Fibroblast of peridontal ligament (primary cell): ENCODE data around the gene NIFK.
A peak's percentile ranks its signal among the peaks of the same experiment; 100 is the strongest.
"Not testable (repeated sequence)": the region's sequence is repeated elsewhere in the genome, so short reads cannot be mapped to it uniquely, and the experiment has no call there.

ENCODE experiments used
- DNase-seq: peaks from one replicate; pipeline ENCODE4 v3.0.0-alpha.2; 2010; ENCODE audit errors: extremely low read depth

Gene NIFK

DNA sequence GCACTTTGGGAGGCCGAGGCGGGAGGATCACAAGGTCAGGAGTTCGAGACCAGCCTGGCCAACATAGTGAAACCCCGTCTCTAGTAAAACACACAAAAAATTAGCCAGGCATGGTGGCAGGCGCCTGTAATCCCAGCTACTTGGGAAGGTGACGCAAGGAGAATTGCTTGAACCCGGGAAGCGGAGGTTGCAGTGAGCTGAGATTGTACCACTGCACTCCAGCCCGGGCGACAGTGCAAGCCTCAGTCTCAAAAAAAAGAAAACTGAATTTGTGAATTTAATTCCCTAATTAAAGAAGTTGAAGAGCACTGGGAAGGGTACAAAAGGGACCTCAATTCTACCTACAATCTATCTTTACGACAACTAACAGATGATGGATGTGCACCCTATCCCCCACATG lies 2.1 kb downstream of the NIFK start:
- not testable (repeated sequence) for DNase-seq

GRCh38 chr2:121731366-121731765 lies 5.3 kb downstream of the NIFK start:
- no peak for DNase-seq

- DNase-seq: no peak
Measured at GRCh38 chr2:121727950-121728349, 8.7 kb downstream of the NIFK start.

- DNase-seq: no peak
Measured at GRCh38 chr2:121727332-121727731, 9.3 kb downstream of the NIFK start.

- no peak for DNase-seq
Measured at GRCh38 chr2:121723316-121723715, 13.4 kb downstream of the NIFK start.

DNA sequence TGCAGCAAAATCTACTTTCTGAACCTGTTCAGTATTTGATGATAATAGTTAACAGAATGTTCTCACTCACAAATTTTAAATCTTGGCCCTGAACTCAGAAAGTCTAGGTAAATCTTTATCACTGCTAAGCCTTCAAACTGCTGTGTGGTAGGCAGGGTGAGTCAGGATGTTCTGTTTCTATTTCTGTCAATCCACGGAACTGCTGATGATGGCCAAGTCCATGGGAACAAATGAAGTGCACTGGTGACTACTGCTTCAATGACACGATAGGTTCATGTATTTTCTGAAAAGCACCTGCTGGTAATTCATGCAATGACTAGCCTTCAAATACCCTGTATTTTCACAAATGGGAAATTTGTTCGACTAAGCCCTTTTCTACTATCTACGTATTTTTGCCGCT lies 14.2 kb downstream of the NIFK start:
- DNase-seq: peak; percentile 37

DNA sequence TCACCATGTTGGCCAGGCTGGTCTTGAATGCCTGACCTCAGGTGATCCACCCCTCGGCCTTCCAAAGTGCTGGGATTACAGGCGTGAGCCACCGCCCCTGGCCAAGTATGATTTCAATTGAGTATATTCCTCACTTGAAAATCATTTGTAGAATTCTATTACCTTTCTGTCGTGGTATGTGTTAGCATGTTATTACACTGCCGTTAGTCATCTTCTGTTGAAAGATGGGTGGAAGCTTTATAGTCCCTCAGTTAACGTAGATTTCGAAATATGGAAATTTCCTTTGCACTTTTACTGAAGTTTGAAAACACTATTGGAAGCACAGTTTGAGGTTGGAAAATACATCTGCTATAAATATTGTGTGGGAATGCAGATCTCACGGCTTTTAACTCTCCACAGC lies 14.7 kb downstream of the NIFK start:
- DNase-seq: peak; percentile 83

DNA sequence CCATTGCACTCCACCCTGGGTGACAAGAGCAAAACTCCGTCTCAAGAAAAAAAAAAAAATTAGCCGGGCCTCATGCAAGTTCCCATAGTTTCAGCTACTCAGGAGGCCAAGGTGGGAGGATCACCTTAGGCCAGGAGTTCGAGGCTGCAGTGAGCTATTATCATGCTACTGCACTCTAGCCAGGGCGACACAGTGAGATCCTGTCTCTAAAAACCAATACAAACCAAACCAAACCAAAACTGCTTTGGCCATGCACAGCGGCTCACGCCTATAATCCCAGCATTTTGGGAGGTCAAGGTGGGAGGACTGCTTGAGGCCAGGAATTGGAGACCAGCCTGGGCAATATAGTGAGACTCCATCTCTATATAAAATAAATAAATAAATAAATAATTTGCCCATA lies 19.1 kb downstream of the NIFK start:
- DNase-seq: no peak

GRCh38 chr2:121716126-121716525 lies 20.5 kb downstream of the NIFK start:
- DNase-seq: no peak

GRCh38 chr2:121711481-121711880 lies 25.2 kb downstream of the NIFK start:
- DNase-seq: peak; percentile 12

DNA sequence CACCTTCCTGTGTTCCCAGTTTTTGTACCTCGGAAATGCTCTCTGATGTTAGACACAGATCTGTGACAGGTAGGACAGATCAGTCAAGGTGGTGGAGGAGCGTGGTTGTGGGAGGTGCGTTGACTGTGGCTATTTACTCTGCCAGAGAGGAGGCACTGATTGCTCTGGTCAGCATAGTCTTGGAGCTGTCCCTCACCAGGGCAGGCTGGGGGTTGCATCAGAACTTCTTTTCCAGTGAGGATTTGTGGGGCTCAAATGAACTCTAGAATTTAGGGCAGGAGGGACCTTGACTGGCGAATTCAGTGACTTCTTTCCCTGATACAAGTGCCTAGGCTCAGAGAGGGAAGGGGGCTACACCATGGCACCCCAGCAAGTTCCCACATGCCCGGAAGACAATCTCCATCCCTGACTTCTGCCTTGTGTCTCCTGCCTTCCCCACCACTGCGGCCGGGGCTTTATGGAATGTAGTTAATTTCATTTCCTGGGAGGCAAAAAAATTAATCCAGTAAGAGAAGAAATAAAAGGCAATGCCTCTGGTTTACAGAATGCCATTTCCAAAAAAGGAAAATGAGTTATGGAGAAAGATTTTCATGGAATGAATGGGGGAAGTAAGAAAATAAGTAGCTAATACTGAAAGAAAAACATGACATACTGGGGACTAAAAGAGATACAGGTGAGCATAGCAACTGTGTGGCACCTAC lies 26.1 kb downstream of the NIFK start:
- no peak for DNase-seq

DNA sequence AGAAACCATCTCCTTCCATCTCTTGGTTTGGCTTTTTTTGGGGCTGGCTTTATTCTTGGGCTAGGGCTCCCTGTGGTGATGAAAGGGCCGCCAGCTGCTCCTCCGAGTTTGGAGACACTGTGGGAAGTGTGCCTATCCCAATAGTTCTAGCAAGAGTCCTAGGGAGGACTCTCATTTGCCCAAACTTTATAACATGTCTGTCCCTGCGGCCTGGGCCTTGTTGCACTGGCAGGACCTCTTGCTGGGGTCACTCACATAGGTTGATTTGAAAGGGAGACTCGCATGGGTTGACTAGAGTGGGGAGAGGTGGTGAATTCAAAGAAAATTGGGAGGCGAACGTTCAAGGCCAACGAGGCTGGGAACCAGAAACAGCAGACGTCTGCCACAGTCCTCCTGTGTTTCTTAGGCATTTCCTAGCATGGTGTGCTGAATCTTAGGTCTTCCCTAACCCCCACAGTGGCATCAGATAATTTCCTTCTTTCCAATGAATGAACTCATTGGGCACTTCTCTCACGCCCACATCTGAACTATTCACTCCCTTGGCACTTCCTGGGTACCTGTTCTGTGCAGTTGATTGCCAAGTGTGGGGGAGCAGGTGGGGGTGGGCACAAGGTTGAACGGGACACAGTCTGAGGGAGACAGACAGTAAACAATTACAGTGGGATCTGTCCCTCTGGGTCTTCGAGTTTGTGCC lies 26.8 kb downstream of the NIFK start:
- DNase-seq: no peak

GRCh38 chr2:121707920-121708361 lies 28.7 kb downstream of the NIFK start:
- no peak for DNase-seq

DNA sequence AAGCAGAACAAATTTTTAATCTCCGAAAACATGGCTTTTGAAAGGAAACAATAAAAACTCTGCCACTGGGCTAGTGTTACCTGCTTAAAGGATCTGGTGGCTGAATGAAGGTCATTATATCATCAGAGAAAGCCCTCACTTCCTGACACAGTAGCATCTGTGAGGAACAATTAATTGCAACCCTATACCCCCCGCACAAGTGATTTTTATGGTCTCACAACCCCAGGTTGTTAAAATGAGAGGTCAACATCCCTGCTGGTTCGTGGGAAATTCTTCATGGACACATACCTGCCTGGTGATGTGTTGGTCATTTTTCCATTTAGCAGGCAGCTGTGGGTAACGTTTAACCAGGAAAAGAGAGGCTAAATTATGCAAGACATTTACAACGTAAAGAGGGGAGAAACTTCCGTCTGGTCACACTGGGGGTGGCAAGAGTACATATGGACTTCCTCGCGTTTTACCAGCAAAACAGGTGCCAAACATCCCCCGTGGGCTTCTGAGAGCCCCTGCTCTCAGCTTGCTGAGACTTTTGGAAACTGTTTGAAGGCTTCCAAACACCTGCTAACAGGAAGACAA lies 29.2 kb downstream of the NIFK start:
- DNase-seq: no peak

DNA sequence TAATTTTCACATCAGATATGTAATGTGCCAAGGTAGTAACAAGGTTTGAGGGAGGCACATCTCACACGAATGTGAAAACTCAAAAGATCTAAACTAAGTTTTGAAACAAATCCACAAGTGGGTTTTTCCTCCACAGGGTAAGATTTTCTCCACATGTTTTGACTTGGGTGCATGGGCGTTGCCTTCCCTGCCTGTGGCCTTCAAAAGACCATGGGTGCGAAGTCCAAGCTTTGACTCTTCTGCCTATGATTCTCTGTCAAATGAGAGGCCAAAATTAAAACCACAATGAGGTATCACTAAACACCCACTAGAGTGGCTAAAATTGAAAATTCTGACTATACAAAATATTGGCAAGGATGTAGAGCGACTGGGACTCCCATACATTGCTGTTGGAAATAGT lies 30.7 kb downstream of the NIFK start:
- DNase-seq: no peak

DNA sequence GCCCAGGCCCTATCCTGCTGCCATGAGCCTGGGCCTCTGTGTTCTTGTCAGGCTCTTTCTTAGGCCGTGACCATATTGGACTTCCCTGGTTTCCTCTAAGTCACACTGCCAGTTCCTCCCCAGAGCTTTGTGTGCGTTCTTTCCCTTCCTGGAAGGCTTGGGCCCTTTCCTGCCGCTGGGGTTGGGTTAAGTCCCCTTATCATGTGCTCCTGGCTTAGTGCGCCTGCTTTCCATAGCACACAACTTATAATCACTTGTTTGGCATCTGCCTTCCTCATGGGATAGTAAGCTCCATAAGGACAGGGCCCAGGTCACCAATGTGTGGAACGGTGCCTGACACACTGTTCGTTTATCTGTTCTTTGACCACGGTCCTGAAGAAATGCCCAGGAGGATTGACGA lies 31.3 kb downstream of the NIFK start:
- no peak for DNase-seq

- DNase-seq: not testable (repeated sequence)
Measured at GRCh38 chr2:121701761-121702160, 34.9 kb downstream of the NIFK start.

GRCh38 chr2:121699421-121700333 lies 37.0 kb downstream of the NIFK start:
- peak; percentile 50 for DNase-seq

DNA sequence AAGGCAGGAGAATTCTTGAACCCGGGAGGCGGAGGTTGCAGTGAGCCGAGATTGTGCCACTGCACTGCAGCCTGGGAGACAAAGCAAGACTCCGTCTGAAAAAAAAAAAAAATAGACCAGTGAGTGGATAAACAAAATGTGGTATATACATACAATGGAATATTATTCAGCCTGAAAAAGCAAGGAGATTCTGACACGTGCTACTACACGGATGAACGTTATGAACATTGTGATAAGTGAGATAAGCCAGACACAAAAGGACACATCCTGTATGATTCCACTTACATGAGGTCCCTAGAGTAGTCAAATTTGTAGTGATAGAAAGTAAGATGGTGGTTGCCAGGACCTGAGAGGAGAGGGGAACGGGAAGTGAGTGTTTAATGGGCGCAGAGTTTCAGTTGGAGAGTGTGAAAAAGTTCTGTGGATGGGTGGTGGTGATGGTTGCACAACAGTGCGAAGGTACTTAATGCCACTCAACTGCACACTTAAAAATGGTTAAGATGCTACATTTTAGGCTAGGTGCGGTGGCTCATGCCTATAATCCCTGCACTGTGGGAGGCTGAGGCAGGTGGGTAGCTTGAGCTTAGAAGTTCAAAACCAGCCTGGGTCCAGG lies 38.3 kb downstream of the NIFK start:
- DNase-seq: no peak

DNA sequence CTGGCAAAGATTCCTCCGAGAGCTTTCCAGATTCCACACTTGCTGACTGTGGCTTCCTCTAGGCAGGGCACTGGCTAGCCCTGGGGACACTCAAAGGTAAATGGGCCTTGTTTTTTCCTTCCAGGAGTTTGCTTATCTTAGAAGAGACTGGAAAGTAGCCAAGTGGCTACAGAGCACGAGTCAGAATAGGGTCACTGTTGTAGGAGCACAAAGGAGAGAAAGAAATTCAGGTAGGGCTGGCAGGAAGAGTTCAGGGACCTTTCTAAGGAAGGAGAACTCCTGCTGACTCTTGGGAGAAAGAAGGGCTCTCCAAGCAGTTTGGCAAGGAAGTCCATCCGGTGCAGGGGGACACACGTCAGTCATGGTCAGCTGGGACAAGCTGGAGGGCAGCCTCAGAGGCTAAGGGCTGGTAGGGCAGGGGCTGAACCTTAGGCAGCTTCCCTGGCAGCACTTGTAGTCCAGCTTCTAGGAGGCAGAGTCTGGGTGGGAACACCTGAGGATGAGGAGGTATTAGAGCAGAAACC lies 39.5 kb downstream of the NIFK start:
- no peak for DNase-seq

GRCh38 chr2:121696410-121696930 lies 40.2 kb downstream of the NIFK start:
- no peak for DNase-seq
